Astrocyte (in vitro differentiated cells and primary cell): ENCODE measurements around the gene TRIM3. TPM values are rescaled to one million over a fixed set of nuclear protein-coding genes. Genes with fewer than 3 reads are reported as not detected.

Experiments
- DNase-seq: peaks from one replicate; pipeline ENCODE4 v3.0.0-alpha.2; 2010; ENCODE audit warnings: low read depth
- FAIRE-seq: peaks from 2 replicates; lab custom pipeline; 2011; peaks lifted over from hg19 to GRCh38; lab: Jason Lieb, UNC
- H2AFZ ChIP-seq: 2 replicates; pipeline ENCODE4 v1.6.0; 2012; ENCODE audit warnings: low read depth, low read length, inconsistent platforms
- H3K27ac ChIP-seq: 2 replicates; pipeline ENCODE4 v1.5.1; 2011; ENCODE audit warnings: low read depth, low read length, inconsistent platforms
- H3K27me3 ChIP-seq: 2 replicates; pipeline ENCODE4 v1.6.0; 2011; ENCODE audit warnings: low read length, inconsistent platforms; ENCODE audit not compliant: insufficient read depth
- H3K36me3 ChIP-seq: 2 replicates; pipeline ENCODE4 v1.5.1; 2011; ENCODE audit warnings: low read length, inconsistent platforms; ENCODE audit not compliant: insufficient read depth
- H3K4me1 ChIP-seq: 2 replicates; pipeline ENCODE4 v1.5.1; 2011; ENCODE audit warnings: low read length, inconsistent platforms; ENCODE audit not compliant: insufficient read depth
- H3K4me2 ChIP-seq: 2 replicates; pipeline ENCODE4 v1.6.0; 2012; ENCODE audit warnings: low read length, inconsistent platforms
- H3K4me3 ChIP-seq: 2 replicates; pipeline ENCODE4 v1.5.1; 2011; ENCODE audit warnings: low read depth, mild to moderate bottlenecking, low read length, inconsistent platforms; ENCODE audit not compliant: insufficient read depth
- H3K79me2 ChIP-seq: 2 replicates; pipeline ENCODE4 v1.6.0; 2012; ENCODE audit warnings: mild to moderate bottlenecking, low read length, inconsistent platforms; ENCODE audit not compliant: insufficient read depth
- H3K9ac ChIP-seq: 2 replicates; pipeline ENCODE4 v1.6.0; 2012; ENCODE audit warnings: mild to moderate bottlenecking, low read length, inconsistent platforms
- H3K9me3 ChIP-seq: 2 replicates; pipeline ENCODE4 v1.5.1; 2012; ENCODE audit warnings: low read depth, mild to moderate bottlenecking, low read length, inconsistent platforms; ENCODE audit not compliant: insufficient read depth
- H4K20me1 ChIP-seq: 2 replicates; pipeline ENCODE4 v1.6.0; 2012; ENCODE audit warnings: low read length, inconsistent platforms; ENCODE audit not compliant: insufficient read depth
- H3K27ac Mint-ChIP-seq: one replicate; pipeline ENCODE4 v1.8.0; 2021; ENCODE audit warnings: mild to moderate bottlenecking, mixed read lengths; ENCODE audit not compliant: unreplicated experiment
- H3K27me3 Mint-ChIP-seq: one replicate; pipeline ENCODE4 v1.8.0; 2021; ENCODE audit warnings: low read depth, mixed read lengths; ENCODE audit not compliant: unreplicated experiment
- H3K36me3 Mint-ChIP-seq: one replicate; pipeline ENCODE4 v1.8.0; 2021; ENCODE audit warnings: low read depth, mixed read lengths; ENCODE audit not compliant: unreplicated experiment
- H3K4me1 Mint-ChIP-seq: one replicate; pipeline ENCODE4 v1.8.0; 2021; ENCODE audit warnings: low read depth, mixed read lengths; ENCODE audit not compliant: unreplicated experiment
- H3K4me3 Mint-ChIP-seq: one replicate; pipeline ENCODE4 v1.8.0; 2021; ENCODE audit warnings: mild to moderate bottlenecking, moderate library complexity, mixed read lengths; ENCODE audit not compliant: unreplicated experiment
- H3K9me3 Mint-ChIP-seq: one replicate; pipeline ENCODE4 v1.8.0; 2021; ENCODE audit warnings: mild to moderate bottlenecking, mixed read lengths; ENCODE audit not compliant: unreplicated experiment
- CTCF ChIP-seq: IDR thresholded peaks from 2 replicates; pipeline ENCODE4 v1.5.1; 2011; ENCODE audit warnings: low read depth, mild to moderate bottlenecking, inconsistent platforms, low read length, moderate library complexity; ENCODE audit not compliant: insufficient read depth
- EZH2 ChIP-seq: IDR thresholded peaks from 2 replicates; pipeline ENCODE4 v1.6.1; 2012; ENCODE audit warnings: mild to moderate bottlenecking, low read length, inconsistent platforms; ENCODE audit not compliant: insufficient read depth
- total RNA-seq: library from RNA; stranded (reverse); gene quantifications from 2 replicates; pipeline ENCODE4 v1.2.1, GENCODE V29; 2021

TRIM3 gene
- total RNA-seq, 1 donor from 2014 or later, result 25.4 TPM

- no peaks in the 10 kb centered on the region for H3K9me3 Mint-ChIP-seq
- no peaks in the 10 kb centered on the region for H3K36me3 ChIP-seq
- FAIRE-seq, result no peak
- peaks cover 23% of the 10 kb centered on the region for H3K4me1 Mint-ChIP-seq
- no peak overlapping the region for H3K9ac ChIP-seq
- H3K27ac Mint-ChIP-seq, result no peak overlapping the region
- H3K27me3 ChIP-seq, result no peaks in the 10 kb centered on the region
- no peak overlapping the region for H3K4me2 ChIP-seq
- H3K4me1 ChIP-seq, result peaks cover 18% of the 10 kb centered on the region
- TF ChIP-seq CTCF (no peak), EZH2 (no peak)
- no peak overlapping the region for H3K4me3 ChIP-seq
- no peak overlapping the region for H3K4me3 Mint-ChIP-seq
- no peak overlapping the region for H2AFZ ChIP-seq
- no peak overlapping the region for H3K27ac ChIP-seq
- peaks cover 26% of the 10 kb centered on the region for H3K36me3 Mint-ChIP-seq
- peaks cover 3% of the 10 kb centered on the region for H3K27me3 Mint-ChIP-seq
- no peaks in the 10 kb centered on the region for H3K9me3 ChIP-seq
- H4K20me1 ChIP-seq, result peaks cover 29% of the 10 kb centered on the region
- no peaks in the 10 kb centered on the region for H3K79me2 ChIP-seq
- DNase-seq, result no peak
Measured at GRCh38 chr11:6402061-6402470, 71.7 kb downstream of the TRIM3 start.

GRCh38 chr11:6401464-6401863 is 72.3 kb downstream of the TRIM3 start:
- Histone ChIP-seq H2AFZ (no peak overlapping the region), H4K20me1 (peaks cover 23% of the 10 kb centered on the region), H3K79me2 (no peaks in the 10 kb centered on the region), H3K4me3 (no peak overlapping the region), H3K4me1 (peaks cover 18% of the 10 kb centered on the region), H3K9ac (no peak overlapping the region), H3K27me3 (no peaks in the 10 kb centered on the region), H3K4me2 (no peak overlapping the region), H3K9me3 (no peaks in the 10 kb centered on the region), H3K36me3 (no peaks in the 10 kb centered on the region), H3K27ac (no peak overlapping the region)
- Mint-ChIP-seq H3K27me3 (peaks cover 3% of the 10 kb centered on the region), H3K9me3 (no peaks in the 10 kb centered on the region), H3K4me1 (peaks cover 22% of the 10 kb centered on the region), H3K4me3 (no peak overlapping the region), H3K27ac (no peak overlapping the region), H3K36me3 (peaks cover 26% of the 10 kb centered on the region)
- TF ChIP-seq CTCF (no peak), EZH2 (no peak)
- DNase-seq (no peak), FAIRE-seq (no peak)

GRCh38 chr11:6400431-6401345 is 73.1 kb downstream of the TRIM3 start:
- Mint-ChIP-seq H3K36me3 (peaks cover 29% of the 10 kb centered on the region), H3K4me3 (no peak overlapping the region), H3K9me3 (no peaks in the 10 kb centered on the region), H3K27ac (no peak overlapping the region), H3K4me1 (peaks cover 22% of the 10 kb centered on the region), H3K27me3 (peaks cover 3% of the 10 kb centered on the region)
- TF ChIP-seq CTCF (no peak), EZH2 (no peak)
- Histone ChIP-seq H3K4me3 (no peak overlapping the region), H3K9me3 (no peaks in the 10 kb centered on the region), H3K4me2 (no peak overlapping the region), H3K27me3 (no peaks in the 10 kb centered on the region), H3K27ac (no peak overlapping the region), H2AFZ (no peak overlapping the region), H4K20me1 (peaks cover 15% of the 10 kb centered on the region), H3K9ac (no peak overlapping the region), H3K4me1 (peaks cover 18% of the 10 kb centered on the region), H3K36me3 (no peaks in the 10 kb centered on the region), H3K79me2 (no peaks in the 10 kb centered on the region)
- FAIRE-seq (no peak), DNase-seq (no peak)
